Type B pancreatic cell (in vitro differentiated cells): ENCODE data around the gene ECEL1. TPM values are rescaled to one million over a fixed set of nuclear protein-coding genes. Genes with fewer than 3 reads are reported as not detected.
"Not testable (repeated sequence)": the region's sequence is repeated elsewhere in the genome, so short reads cannot be mapped to it uniquely, and the experiment has no call there.

ENCODE experiments used
- DNase-seq: peaks from one replicate; pipeline ENCODE4 v3.0.0; 2021; ENCODE audit warnings: mixed read lengths; ENCODE audit not compliant: unreplicated experiment; ENCODE audit errors: extremely low spot score
- H3K27ac Mint-ChIP-seq: 2 replicates; pipeline ENCODE4 v1.8.0; 2021; ENCODE audit warnings: mild to moderate bottlenecking, mixed read lengths
- H3K27me3 Mint-ChIP-seq: 2 replicates; pipeline ENCODE4 v1.8.0; 2021; ENCODE audit warnings: mixed read lengths
- H3K36me3 Mint-ChIP-seq: 2 replicates; pipeline ENCODE4 v1.8.0; 2021; ENCODE audit warnings: mixed read lengths
- H3K4me1 Mint-ChIP-seq: one replicate; pipeline ENCODE4 v1.8.0; 2021; ENCODE audit warnings: mixed read lengths; ENCODE audit not compliant: unreplicated experiment
- H3K4me3 Mint-ChIP-seq: 2 replicates; pipeline ENCODE4 v1.8.0; 2021; ENCODE audit warnings: mild to moderate bottlenecking, mixed read lengths
- H3K9me3 Mint-ChIP-seq: 2 replicates; pipeline ENCODE4 v1.8.0; 2021; ENCODE audit warnings: mixed read lengths
- total RNA-seq: library from RNA; stranded (reverse); gene quantifications from 2 replicates; pipeline ENCODE4 v1.2.1, GENCODE V29; 2021; ENCODE audit warnings: low replicate concordance
- TF ChIP-seq, protein P1 (sequence below): fragments of 200-600 bp; sonication (generic); conservative IDR thresholded peaks from 2 replicates; pipeline ENCODE4 v1.5.0; 2021; ENCODE audit warnings: antibody characterized with exemption, mild to moderate bottlenecking

Gene ECEL1
- total RNA-seq, 1 donor from 2014 or later, result 7.8 TPM

DNA sequence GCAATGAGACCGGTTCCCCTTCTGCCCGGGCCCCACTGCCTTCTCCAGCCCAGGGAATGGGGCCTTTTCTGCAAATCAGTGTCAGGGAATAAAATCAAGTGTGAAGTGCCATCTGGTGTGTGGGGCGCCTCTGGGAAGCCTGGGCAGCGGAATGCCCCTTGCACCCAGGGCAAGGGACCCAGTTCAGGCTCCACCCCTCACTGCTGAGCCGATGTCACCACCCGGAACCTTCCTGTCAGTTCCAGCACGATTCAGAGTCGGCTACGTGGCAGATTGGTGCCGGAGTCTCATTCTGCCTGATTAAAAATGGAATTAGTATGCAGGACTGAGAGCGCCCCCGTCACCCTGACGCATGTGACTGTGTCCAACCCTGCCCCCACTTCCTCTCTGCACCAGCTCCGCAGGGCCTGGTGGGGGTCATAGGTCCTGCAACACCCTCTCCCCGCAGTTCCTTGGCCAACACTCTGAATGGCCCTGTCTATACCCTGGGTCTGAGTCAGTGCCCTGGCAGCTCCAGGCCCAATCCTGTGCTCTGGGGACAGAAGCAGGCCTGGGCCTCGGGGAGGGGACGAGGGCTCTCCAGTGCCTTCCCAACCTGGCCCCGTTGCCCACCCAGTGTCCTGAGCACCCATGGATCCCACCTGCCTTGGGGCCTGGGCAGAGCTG is 39.9 kb downstream of the ECEL1 start:
- DNase-seq, result no peak
- no peaks in the 10 kb centered on the region for H3K9me3 Mint-ChIP-seq
- TF ChIP-seq, protein P1, sequence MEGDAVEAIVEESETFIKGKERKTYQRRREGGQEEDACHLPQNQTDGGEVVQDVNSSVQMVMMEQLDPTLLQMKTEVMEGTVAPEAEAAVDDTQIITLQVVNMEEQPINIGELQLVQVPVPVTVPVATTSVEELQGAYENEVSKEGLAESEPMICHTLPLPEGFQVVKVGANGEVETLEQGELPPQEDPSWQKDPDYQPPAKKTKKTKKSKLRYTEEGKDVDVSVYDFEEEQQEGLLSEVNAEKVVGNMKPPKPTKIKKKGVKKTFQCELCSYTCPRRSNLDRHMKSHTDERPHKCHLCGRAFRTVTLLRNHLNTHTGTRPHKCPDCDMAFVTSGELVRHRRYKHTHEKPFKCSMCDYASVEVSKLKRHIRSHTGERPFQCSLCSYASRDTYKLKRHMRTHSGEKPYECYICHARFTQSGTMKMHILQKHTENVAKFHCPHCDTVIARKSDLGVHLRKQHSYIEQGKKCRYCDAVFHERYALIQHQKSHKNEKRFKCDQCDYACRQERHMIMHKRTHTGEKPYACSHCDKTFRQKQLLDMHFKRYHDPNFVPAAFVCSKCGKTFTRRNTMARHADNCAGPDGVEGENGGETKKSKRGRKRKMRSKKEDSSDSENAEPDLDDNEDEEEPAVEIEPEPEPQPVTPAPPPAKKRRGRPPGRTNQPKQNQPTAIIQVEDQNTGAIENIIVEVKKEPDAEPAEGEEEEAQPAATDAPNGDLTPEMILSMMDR, result no peak
- H3K4me1 Mint-ChIP-seq, result no peaks in the 10 kb centered on the region
- H3K27ac Mint-ChIP-seq, result no peak overlapping the region
- peaks cover 6% of the 10 kb centered on the region for H3K27me3 Mint-ChIP-seq
- no peak overlapping the region for H3K4me3 Mint-ChIP-seq
- no peaks in the 10 kb centered on the region for H3K36me3 Mint-ChIP-seq

DNA sequence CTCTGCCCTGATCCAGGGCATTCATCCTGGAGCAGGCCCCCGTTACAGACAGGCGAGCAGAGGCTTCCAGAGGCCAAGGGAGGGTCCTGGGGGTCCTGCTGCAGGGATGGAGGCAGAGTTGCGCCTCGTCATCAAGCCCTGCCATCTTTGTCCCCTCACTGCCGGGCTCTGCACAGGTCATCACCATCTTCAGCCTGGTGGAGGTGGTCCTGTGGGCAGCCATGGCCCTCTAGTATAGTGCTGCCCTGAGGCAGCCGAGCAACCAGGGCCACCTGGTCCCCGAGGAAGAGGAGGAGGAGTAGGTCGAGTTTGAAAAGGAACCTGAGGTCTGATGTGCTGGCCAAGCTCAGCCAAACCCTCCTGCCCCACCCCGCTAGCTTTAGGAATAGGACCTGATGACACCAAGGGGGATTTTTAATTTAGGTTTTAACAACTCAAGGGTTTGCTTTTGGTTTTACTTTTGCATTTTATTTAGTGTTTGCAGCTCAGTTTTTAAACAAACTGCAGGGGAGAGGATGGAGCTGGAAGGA is 40.5 kb downstream of the ECEL1 start:
- Mint-ChIP-seq H3K36me3 (no peaks in the 10 kb centered on the region), H3K4me3 (no peak overlapping the region)

DNA sequence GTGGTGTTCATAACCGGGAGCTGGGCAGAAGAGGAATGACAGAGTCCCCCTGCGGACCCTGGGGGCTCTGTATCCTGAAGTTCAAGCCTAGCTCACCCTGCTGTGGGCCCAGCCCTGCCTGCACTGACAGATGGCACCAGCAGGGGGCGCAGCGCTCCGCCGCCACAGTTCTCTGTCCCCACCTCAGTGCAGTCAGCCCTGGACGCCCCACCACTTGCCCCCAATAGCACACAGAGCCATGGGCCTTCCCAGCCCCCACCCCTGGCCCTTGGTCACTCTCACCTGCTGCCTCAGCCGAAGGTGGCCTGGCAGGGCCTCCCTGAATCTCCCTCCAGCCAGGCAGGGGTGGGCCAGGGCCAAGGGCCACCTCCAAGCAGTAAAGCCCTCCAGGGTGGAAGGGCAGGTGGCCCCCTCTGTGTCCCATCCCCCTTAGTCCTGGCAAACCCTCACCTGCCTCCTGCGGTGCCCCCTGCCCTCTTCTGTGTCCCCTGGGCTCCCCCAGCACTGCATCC is 41.3 kb downstream of the ECEL1 start:
- H3K36me3 Mint-ChIP-seq, H3K4me1 Mint-ChIP-seq, H3K27ac Mint-ChIP-seq, DNase-seq, H3K27me3 Mint-ChIP-seq, H3K4me3 Mint-ChIP-seq, H3K9me3 Mint-ChIP-seq: not testable (repeated sequence)
- TF ChIP-seq, protein P1, result peak; percentile 63

More for the DNA sequence above, 40.5 kb downstream of the ECEL1 start:
- Mint-ChIP-seq H3K9me3 (no peaks in the 10 kb centered on the region), H3K4me1 (no peaks in the 10 kb centered on the region), H3K27ac (no peak overlapping the region), H3K27me3 (peaks cover 6% of the 10 kb centered on the region)
- TF ChIP-seq, protein P1, result no peak
- DNase-seq, result no peak

DNA sequence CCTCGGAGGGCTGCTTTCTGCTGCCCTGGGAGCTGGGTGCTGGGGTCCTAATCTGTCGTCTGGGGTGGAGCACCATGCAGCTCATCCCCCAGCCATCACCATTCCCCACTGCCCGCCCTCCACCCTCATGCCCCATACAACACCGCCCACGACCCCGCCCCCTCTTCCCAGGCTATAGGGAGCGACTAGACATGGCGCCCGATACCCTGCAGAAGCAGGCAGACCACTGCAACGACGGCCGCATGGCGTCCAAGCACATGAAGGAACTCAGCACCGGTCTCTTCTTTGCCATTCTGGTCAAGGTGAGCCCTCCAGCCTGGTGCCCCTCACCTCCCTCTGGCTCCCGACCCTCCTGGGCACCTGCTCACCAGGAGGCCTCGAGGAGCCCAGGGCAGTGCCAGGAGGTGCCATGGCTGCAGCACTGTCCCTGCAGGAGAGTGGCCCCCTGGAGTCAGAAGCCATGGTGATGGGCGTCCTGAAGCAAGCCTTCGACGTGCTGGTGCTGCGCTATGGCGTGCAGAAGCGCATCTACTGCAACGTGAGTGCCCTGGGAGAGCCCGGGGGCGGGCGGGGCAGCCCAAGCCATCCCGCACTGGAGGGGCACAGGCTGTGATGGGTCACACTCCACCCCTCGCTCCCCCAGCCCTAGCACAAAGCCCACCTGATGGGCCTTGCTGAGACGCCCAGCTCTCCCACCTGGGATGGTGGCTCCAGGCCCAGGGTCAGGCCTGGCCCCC is 42.3 kb downstream of the ECEL1 start:
- H3K36me3 Mint-ChIP-seq, H3K4me3 Mint-ChIP-seq, H3K9me3 Mint-ChIP-seq, DNase-seq, H3K4me1 Mint-ChIP-seq, H3K27me3 Mint-ChIP-seq, H3K27ac Mint-ChIP-seq: not testable (repeated sequence)

DNA sequence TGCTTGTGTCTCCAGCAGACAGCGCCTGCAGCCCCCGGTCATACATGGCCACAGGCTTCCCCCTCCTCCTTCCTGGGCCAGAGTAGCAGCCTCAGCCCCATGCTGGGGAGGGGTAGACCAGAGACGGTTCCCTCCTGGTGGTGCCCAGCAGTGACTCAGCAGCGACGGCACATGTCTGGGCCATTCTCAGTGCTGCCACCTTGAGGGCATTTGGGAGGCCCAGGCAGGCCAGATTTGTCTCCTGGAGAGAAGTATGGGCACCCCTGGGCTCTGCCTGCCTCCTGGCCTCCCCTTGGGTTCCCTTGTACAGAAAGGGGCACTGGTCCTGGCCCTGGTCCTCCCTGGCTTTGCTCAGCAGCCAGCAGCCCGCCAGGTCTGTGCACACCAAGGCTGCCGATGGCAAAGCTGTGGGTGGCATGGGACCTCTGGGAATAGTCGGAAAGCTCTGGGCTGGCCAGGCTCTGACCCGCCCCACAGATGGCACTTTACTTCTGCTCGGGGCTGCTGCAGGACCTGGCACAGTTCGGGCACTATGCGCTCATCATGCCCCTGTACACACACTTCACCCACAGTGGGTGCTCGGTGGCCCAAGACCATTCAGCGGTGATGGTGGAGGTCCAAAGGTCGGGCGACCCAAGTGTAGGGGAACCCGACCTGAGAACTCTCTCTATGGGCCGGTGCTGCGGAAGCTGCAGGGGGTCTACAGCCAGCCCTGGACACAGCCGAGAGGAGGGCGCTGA is 43.1 kb downstream of the ECEL1 start:
- Mint-ChIP-seq H3K9me3 (no peaks in the 10 kb centered on the region), H3K4me3 (no peak overlapping the region), H3K27ac (no peak overlapping the region), H3K4me1 (no peaks in the 10 kb centered on the region), H3K27me3 (peaks cover 5% of the 10 kb centered on the region), H3K36me3 (no peaks in the 10 kb centered on the region)
- TF ChIP-seq, protein P1, result peak; percentile 73
- DNase-seq, result no peak

DNA sequence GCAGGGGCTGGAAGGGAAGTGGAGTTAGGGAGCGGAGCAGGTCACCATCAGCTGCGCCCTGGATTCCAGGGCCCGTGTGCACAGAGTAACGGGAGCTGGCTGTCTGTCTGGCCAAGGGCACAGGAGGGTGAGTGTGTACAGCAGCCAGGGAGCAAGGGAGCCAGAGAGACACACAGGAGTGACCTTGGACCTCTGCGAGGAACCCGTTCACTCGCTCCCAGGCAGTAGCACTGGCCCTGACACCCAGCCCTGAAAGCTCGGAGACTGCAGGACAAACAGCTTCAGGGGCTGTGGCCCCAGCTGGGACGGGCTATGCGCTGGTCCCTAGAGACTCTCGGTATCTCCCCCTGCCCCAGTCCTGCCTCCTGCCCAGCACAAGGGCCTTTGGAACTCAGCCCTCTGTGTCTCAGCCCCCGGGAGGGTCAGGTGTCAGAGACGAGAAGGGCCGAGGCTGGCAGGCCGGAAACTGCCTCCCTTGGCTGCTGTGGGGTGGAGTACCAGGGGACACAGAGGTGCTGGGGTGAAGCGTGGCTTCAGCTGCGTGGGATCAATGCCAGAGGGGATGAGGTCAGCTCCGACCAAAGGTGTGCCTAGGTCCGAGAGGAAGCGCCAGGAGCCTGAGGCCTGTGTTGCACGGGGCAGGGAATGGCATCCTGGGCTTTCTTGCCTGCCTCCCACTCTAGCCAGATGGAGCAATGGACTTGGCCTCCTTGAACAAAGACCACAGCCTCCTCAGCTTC is 43.8 kb downstream of the ECEL1 start:
- not testable (repeated sequence) for H3K9me3 Mint-ChIP-seq, H3K4me1 Mint-ChIP-seq, H3K27ac Mint-ChIP-seq, H3K36me3 Mint-ChIP-seq, DNase-seq, H3K4me3 Mint-ChIP-seq, H3K27me3 Mint-ChIP-seq

DNA sequence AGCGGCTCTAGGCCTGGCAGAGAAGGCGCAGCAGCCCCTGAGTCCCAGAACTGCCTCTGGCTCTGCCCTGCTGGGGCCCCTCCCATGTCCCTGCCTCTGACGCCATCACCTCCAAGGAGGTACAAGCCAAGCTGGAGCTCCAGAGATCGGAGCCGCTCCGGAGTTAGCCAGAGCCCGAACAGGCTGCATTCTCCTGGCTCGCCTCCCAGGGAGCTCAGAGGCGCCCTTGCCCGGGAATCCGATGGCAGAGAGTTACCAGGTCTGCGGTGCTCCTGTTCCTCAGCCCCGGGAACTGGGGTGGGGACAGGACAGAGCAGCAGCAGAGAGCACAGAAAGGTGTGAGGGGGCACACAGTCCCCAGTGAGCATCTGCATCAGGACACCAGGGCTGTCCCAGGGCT is 44.6 kb downstream of the ECEL1 start:
- not testable (repeated sequence) for H3K27ac Mint-ChIP-seq, H3K36me3 Mint-ChIP-seq, H3K4me1 Mint-ChIP-seq, H3K4me3 Mint-ChIP-seq, DNase-seq, H3K27me3 Mint-ChIP-seq, H3K9me3 Mint-ChIP-seq

DNA sequence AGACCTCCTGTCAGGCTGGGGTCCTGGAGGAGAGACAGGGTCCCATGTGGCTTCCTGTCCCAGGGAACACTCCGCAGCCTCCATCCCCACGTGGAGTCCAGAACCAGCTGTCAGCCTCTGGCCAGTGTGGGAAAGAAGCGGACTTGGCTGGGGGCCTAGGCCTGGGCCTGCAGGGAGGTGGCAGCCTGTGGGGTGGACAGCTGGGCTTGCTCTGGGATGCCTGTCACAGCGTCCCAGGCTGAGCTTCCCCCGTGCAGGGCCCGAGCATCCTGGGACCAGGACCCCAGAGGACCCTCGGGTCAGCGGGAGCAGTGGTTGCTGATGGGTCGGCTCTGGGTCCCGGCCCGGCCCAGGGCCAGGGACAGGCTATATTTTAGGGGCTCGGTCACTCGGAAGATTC is 45.2 kb downstream of the ECEL1 start:
- not testable (repeated sequence) for H3K4me1 Mint-ChIP-seq, DNase-seq, H3K4me3 Mint-ChIP-seq, H3K9me3 Mint-ChIP-seq, H3K27ac Mint-ChIP-seq, H3K36me3 Mint-ChIP-seq, H3K27me3 Mint-ChIP-seq

DNA sequence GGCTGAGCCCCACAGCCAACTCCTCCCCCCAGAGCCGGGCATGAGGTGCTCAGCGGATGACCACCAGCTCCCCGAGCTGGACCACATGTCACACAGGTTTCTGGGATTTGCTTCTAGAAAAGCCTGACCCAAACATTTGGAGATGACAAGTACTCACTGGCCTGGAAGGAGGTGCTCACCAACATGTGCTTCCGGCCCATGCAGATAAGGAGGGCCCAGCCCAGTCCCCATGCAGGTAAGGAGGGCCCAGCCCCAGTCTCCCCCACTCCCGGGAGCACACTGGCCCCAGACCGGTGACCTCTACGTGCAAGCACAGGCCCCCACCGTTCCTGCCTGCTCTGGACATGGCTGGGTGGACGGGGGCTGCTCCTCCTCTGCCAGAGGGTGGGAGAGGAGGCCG is 45.7 kb downstream of the ECEL1 start:
- not testable (repeated sequence) for H3K27me3 Mint-ChIP-seq, H3K36me3 Mint-ChIP-seq, DNase-seq, H3K4me3 Mint-ChIP-seq, H3K4me1 Mint-ChIP-seq, H3K27ac Mint-ChIP-seq, H3K9me3 Mint-ChIP-seq
